Activated CD4-positive, alpha-beta T cell treated with anti-CD3 and anti-CD28 coated beads for 1 hour (primary cell): ENCODE data around the gene LIFR.

Source experiments
- DNase-seq: peaks from one replicate; pipeline ENCODE4 v3.0.0-alpha.2; 2020

LIFR gene

GRCh38 chr5:38431242-38431853, 125.1 kb downstream of the LIFR start:
- DNase-seq = no peak

GRCh38 chr5:38426986-38427950, 129.2 kb downstream of the LIFR start:
- DNase-seq = no peak

- DNase-seq = no peak
Observed at GRCh38 chr5:38426490-38426889, 130.0 kb downstream of the LIFR start.
